OCI-LY7 (cell line): ENCODE data around the gene COL16A1. TPM values are rescaled to one million over a fixed set of nuclear protein-coding genes. Genes with fewer than 3 reads are reported as not detected.
A peak's percentile ranks its signal among the peaks of the same experiment; 100 is the strongest.

Experiments used
- BruUV-seq: library from RNA; stranded (reverse); fragments of 400-500 nt; replicated peaks from 2 replicates; lab custom pipeline; 2021; lab: Mats Ljungman, UMichigan
- CTCF ChIA-PET: fragments of 300-600 bp; sonication (Branson Sonifier 250); formaldehyde crosslinking; loops from one replicate; lab custom pipeline; 2022; ENCODE audit warnings: antibody characterized with exemption; ENCODE audit not compliant: unreplicated experiment; lab: Charles Lee
- POLR2A ChIA-PET: fragments of 300-600 bp; sonication (Branson Sonifier 250); formaldehyde crosslinking; loops from one replicate; lab custom pipeline; 2022; ENCODE audit warnings: antibody characterized with exemption; lab: Charles Lee
- DNase-seq: peaks from one replicate; pipeline ENCODE4 v3.0.0-alpha.2; 2015; ENCODE audit warnings: low spot score
- H2AFZ ChIP-seq: fragments of 200-600 bp; sonication (generic), shearing (Covaris generic); 2 replicates; pipeline ENCODE4 v1.6.1; 2014; ENCODE audit warnings: mild to moderate bottlenecking, antibody characterized with exemption, low read length, moderate library complexity
- H3K27ac ChIP-seq: fragments of 200-600 bp; sonication (generic); 2 replicates; pipeline ENCODE4 v1.5.1; 2014; ENCODE audit warnings: mixed run types, low read depth, mild to moderate bottlenecking, moderate library complexity, low read length, inconsistent platforms; ENCODE audit not compliant: poor library complexity, severe bottlenecking
- H3K36me3 ChIP-seq: fragments of 200-600 bp; sonication (generic); 2 replicates; pipeline ENCODE4 v1.6.1; 2014; ENCODE audit warnings: mild to moderate bottlenecking, antibody characterized with exemption, low read length, moderate library complexity, mixed read lengths; ENCODE audit not compliant: insufficient read depth
- H3K4me1 ChIP-seq: fragments of 200-600 bp; sonication (generic); 2 replicates; pipeline ENCODE4 v1.5.1; 2014; ENCODE audit warnings: mild to moderate bottlenecking, low read length; ENCODE audit not compliant: insufficient read depth, poor library complexity, severe bottlenecking
- H3K4me2 ChIP-seq: fragments of 200-600 bp; sonication (generic); 2 replicates; pipeline ENCODE4 v1.6.1; 2014; ENCODE audit warnings: mild to moderate bottlenecking, low read length
- H3K4me3 ChIP-seq: fragments of 200-600 bp; sonication (generic); 2 replicates; pipeline ENCODE4 v1.5.1; 2014; ENCODE audit warnings: mild to moderate bottlenecking, low read depth, low read length; ENCODE audit not compliant: poor library complexity, severe bottlenecking
- H3K79me2 ChIP-seq: fragments of 200-600 bp; sonication (generic); 2 replicates; pipeline ENCODE4 v1.6.1; 2016; ENCODE audit warnings: low read depth, mild to moderate bottlenecking, low read length, moderate library complexity, mixed read lengths; ENCODE audit not compliant: insufficient read depth
- H3K9me2 ChIP-seq: fragments of 200-600 bp; sonication (generic); 2 replicates; pipeline ENCODE4 v1.6.1; 2016; ENCODE audit warnings: mild to moderate bottlenecking, low read length, mixed read lengths; ENCODE audit not compliant: insufficient read depth
- H3K9me3 ChIP-seq: fragments of 200-600 bp; sonication (generic); 2 replicates; pipeline ENCODE4 v1.6.1; 2014; ENCODE audit warnings: mild to moderate bottlenecking, mixed run types, low read length, mixed read lengths
- H4K20me1 ChIP-seq: fragments of 200-600 bp; sonication (generic); 2 replicates; pipeline ENCODE4 v1.6.1; 2014; ENCODE audit warnings: mild to moderate bottlenecking, antibody characterized with exemption, low read length, moderate library complexity, mixed read lengths; ENCODE audit not compliant: insufficient read depth
- EZH2phosphoT487 ChIP-seq: fragments of 200-600 bp; sonication (generic); IDR thresholded peaks from 2 replicates; pipeline ENCODE4 v1.6.1; 2018; ENCODE audit warnings: low read depth, borderline replicate concordance, mild to moderate bottlenecking, mixed run types, antibody characterized with exemption, low read length, moderate library complexity, mixed read lengths
- intact Hi-C: fragments of 100-400 bp; cut with micrococcal nuclease; formaldehyde crosslinking; loops from one replicate; pipeline ENCODE4 v1.10.0; 2022; ENCODE audit not compliant: unreplicated experiment
- total RNA-seq, 2 experiments: library from RNA; depleted of rRNA in 1 of 2; stranded (reverse); fragments of >200 nt in 1 of 2; shearing (Covaris generic) in 1 of 2; gene quantifications; 2 replicates each; pipeline ENCODE4 v1.2.3, GENCODE V29; 2014 to 2022
- TF ChIP-seq, protein P1 (sequence below): fragments of 200-600 bp; sonication (generic); conservative IDR thresholded peaks from 2 replicates; pipeline ENCODE4 v1.5.1; 2014; ENCODE audit warnings: mild to moderate bottlenecking, antibody characterized with exemption, low read length, moderate library complexity, mixed read lengths

The COL16A1 gene
- total RNA-seq, 2 experiments from 2014 or later, result not detected

GRCh38 chr1:31624731-31625514 is 78.9 kb downstream of the COL16A1 start:
- H3K9me3 ChIP-seq, result no peaks in the 10 kb centered on the region
- no peaks in the 10 kb centered on the region for H4K20me1 ChIP-seq
- H3K27ac ChIP-seq, result no peak overlapping the region
- no TSS peak for BruUV-seq
- TF ChIP-seq EZH2phosphoT487, result no peak
- TF ChIP-seq, protein P1, sequence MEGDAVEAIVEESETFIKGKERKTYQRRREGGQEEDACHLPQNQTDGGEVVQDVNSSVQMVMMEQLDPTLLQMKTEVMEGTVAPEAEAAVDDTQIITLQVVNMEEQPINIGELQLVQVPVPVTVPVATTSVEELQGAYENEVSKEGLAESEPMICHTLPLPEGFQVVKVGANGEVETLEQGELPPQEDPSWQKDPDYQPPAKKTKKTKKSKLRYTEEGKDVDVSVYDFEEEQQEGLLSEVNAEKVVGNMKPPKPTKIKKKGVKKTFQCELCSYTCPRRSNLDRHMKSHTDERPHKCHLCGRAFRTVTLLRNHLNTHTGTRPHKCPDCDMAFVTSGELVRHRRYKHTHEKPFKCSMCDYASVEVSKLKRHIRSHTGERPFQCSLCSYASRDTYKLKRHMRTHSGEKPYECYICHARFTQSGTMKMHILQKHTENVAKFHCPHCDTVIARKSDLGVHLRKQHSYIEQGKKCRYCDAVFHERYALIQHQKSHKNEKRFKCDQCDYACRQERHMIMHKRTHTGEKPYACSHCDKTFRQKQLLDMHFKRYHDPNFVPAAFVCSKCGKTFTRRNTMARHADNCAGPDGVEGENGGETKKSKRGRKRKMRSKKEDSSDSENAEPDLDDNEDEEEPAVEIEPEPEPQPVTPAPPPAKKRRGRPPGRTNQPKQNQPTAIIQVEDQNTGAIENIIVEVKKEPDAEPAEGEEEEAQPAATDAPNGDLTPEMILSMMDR, result no peak
- H3K79me2 ChIP-seq, result no peaks in the 10 kb centered on the region
- intact Hi-C loops, result no loop called here
- H3K4me1 ChIP-seq, result no peaks in the 10 kb centered on the region
- no peaks in the 10 kb centered on the region for H3K9me2 ChIP-seq
- H3K36me3 ChIP-seq, result peaks cover 25% of the 10 kb centered on the region
- no peak overlapping the region for H2AFZ ChIP-seq
- ChIA-PET POLR2A (no interaction called here), CTCF (no interaction called here)
- H3K4me3 ChIP-seq, result no peak overlapping the region
- no peak for DNase-seq
- no peak overlapping the region for H3K4me2 ChIP-seq

DNA sequence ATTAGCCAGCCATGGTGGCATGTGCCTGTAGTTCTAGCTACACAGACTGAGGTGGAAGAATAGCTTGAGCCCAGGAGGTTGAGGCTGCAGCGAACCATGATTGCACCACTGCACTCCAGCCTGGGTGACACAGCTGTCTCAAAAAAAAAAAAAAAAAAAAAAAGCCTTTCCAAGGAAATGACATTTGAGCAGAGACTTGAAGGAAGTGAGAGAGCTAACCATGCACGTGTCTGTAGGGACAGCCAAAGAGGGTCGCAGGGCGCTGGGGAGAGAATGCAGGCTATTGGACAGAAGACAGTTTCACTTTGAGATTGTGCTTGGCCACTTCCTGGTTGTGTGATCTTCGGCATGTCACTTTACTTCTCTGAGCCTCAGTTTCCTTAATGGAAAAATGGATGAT is 79.5 kb downstream of the COL16A1 start:
- Histone ChIP-seq H2AFZ (no peak overlapping the region), H3K9me2 (no peaks in the 10 kb centered on the region), H3K4me2 (no peak overlapping the region), H3K9me3 (no peaks in the 10 kb centered on the region), H3K4me1 (no peaks in the 10 kb centered on the region), H3K27ac (no peak overlapping the region), H3K79me2 (no peaks in the 10 kb centered on the region), H3K4me3 (no peak overlapping the region), H4K20me1 (no peaks in the 10 kb centered on the region), H3K36me3 (peaks cover 19% of the 10 kb centered on the region; the same call in 1 of the 2 replicates)
- ChIA-PET CTCF (no interaction called here), POLR2A (no interaction called here)
- no peak for TF ChIP-seq EZH2phosphoT487
- TF ChIP-seq, protein P1, result no peak
- no TSS peak for BruUV-seq
- intact Hi-C loops, result no loop called here
- DNase-seq, result peak; percentile 21

- Histone ChIP-seq H3K9me3 (no peaks in the 10 kb centered on the region), H3K9me2 (no peaks in the 10 kb centered on the region), H3K79me2 (no peaks in the 10 kb centered on the region), H4K20me1 (no peaks in the 10 kb centered on the region), H3K4me2 (no peak overlapping the region), H2AFZ (no peak overlapping the region), H3K27ac (no peak overlapping the region), H3K4me3 (no peak overlapping the region), H3K4me1 (no peaks in the 10 kb centered on the region), H3K36me3 (peaks cover 10% of the 10 kb centered on the region; the same call in 1 of the 2 replicates)
- TF ChIP-seq, protein P1, result no peak
- TF ChIP-seq EZH2phosphoT487, result no peak
- CTCF ChIA-PET, result no interaction called here
- DNase-seq, result no peak
- no TSS peak for BruUV-seq
- intact Hi-C loops, result no loop called here
- POLR2A ChIA-PET, result no interaction called here
Observed at GRCh38 chr1:31623365-31623764, 80.5 kb downstream of the COL16A1 start.
